Activated naive CD8-positive, alpha-beta T cell treated with anti-CD3 and anti-CD28 coated beads, Interleukin-2, amount 50 U/mL, for 16 hours (primary cell): ENCODE results near the gene ITGB5.
"Not testable (repeated sequence)": the region's sequence is repeated elsewhere in the genome, so short reads cannot be mapped to it uniquely, and the experiment has no call there.

Source experiments
- DNase-seq: peaks from one replicate; pipeline ENCODE4 v3.0.0-alpha.2; 2020; ENCODE audit warnings: low read depth, low spot score

Gene ITGB5

GRCh38 chr3:124788254-124788745, 98.9 kb downstream of the ITGB5 start:
- no peak for DNase-seq

- DNase-seq, result no peak
Observed at GRCh38 chr3:124787476-124788195, 99.5 kb downstream of the ITGB5 start.

GRCh38 chr3:124786511-124787241, 100.5 kb downstream of the ITGB5 start:
- DNase-seq, result no peak

GRCh38 chr3:124785973-124786372, 101.2 kb downstream of the ITGB5 start:
- no peak for DNase-seq

GRCh38 chr3:124784686-124785382, 102.3 kb downstream of the ITGB5 start:
- no peak for DNase-seq

- DNase-seq, result no peak
Observed at GRCh38 chr3:124783696-124784095, 103.5 kb downstream of the ITGB5 start.

- not testable (repeated sequence) for DNase-seq
Observed at GRCh38 chr3:124782377-124782712, 104.8 kb downstream of the ITGB5 start.

- no peak for DNase-seq
Observed at GRCh38 chr3:124781476-124782376, 105.4 kb downstream of the ITGB5 start.

- no peak for DNase-seq
Observed at GRCh38 chr3:124780761-124781475, 106.2 kb downstream of the ITGB5 start.

- no peak for DNase-seq
Observed at GRCh38 chr3:124780356-124780755, 106.8 kb downstream of the ITGB5 start.

- DNase-seq, result no peak
Observed at GRCh38 chr3:124779751-124780191, 107.4 kb downstream of the ITGB5 start.

GRCh38 chr3:124779116-124779515, 108.0 kb downstream of the ITGB5 start:
- DNase-seq, result no peak

GRCh38 chr3:124777762-124778470, 109.2 kb downstream of the ITGB5 start:
- no peak for DNase-seq

GRCh38 chr3:124776856-124777255, 110.3 kb downstream of the ITGB5 start:
- no peak for DNase-seq

GRCh38 chr3:124775877-124776276, 111.3 kb downstream of the ITGB5 start:
- no peak for DNase-seq

- no peak for DNase-seq
Observed at GRCh38 chr3:124774841-124775402, 112.2 kb downstream of the ITGB5 start.

GRCh38 chr3:124774327-124774718, 112.8 kb downstream of the ITGB5 start:
- no peak for DNase-seq

- no peak for DNase-seq
Observed at GRCh38 chr3:124773351-124774326, 113.5 kb downstream of the ITGB5 start.
